ENCODE data around the gene MAP1LC3B. TPM values are rescaled to one million over a fixed set of nuclear protein-coding genes. Genes with fewer than 3 reads are reported as not detected.

Gene MAP1LC3B
- total RNA-seq, 6 experiments from 2014 or later, result 81.3 to 112 (median 85.4) TPM

DNA sequence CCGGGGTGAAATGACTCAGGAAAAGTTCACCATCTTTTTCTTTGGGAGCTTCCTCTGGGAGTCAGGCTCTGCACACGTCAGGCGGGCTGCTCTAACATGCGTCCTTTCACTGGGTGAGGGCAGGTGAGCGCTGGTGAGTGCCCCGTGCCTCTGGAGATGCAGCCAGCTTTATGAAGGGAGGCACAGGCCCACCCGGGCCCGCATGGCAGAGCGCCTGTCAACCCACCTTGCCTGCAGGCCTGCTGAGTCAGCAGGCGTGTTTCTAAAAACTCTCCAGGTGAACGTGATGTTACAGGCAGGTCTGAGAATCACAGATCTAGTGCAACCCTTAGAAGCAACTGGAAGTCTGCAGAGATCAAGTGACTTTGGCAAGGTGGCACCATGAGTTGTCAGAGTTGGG lies 18.4 kb downstream of the MAP1LC3B start:
- no peak overlapping the region for H3K4me3 Mint-ChIP-seq
- peaks cover 41% of the 10 kb centered on the region for H3K36me3 Mint-ChIP-seq (ENCODE audit: low read depth)
- no peak for DNase-seq
- H3K4me1 Mint-ChIP-seq (ENCODE audit: low read depth), result no peaks in the 10 kb centered on the region
- TF ChIP-seq CTCF (IDR thresholded peaks at IDR 0.05), result no peak
- no peaks in the 10 kb centered on the region; the same call in 1 of the 2 replicates for H3K27me3 Mint-ChIP-seq (ENCODE audit: insufficient read depth)
- H3K9me3 Mint-ChIP-seq, result no peaks in the 10 kb centered on the region
- no peak overlapping the region for H3K27ac Mint-ChIP-seq

- Mint-ChIP-seq H3K27me3 (ENCODE audit: insufficient read depth) (no peaks in the 10 kb centered on the region; the same call in 1 of the 2 replicates), H3K36me3 (ENCODE audit: low read depth) (peaks cover 40% of the 10 kb centered on the region)
Observed at GRCh38 chr16:87410968-87411367, 18.8 kb downstream of the MAP1LC3B start.

DNA sequence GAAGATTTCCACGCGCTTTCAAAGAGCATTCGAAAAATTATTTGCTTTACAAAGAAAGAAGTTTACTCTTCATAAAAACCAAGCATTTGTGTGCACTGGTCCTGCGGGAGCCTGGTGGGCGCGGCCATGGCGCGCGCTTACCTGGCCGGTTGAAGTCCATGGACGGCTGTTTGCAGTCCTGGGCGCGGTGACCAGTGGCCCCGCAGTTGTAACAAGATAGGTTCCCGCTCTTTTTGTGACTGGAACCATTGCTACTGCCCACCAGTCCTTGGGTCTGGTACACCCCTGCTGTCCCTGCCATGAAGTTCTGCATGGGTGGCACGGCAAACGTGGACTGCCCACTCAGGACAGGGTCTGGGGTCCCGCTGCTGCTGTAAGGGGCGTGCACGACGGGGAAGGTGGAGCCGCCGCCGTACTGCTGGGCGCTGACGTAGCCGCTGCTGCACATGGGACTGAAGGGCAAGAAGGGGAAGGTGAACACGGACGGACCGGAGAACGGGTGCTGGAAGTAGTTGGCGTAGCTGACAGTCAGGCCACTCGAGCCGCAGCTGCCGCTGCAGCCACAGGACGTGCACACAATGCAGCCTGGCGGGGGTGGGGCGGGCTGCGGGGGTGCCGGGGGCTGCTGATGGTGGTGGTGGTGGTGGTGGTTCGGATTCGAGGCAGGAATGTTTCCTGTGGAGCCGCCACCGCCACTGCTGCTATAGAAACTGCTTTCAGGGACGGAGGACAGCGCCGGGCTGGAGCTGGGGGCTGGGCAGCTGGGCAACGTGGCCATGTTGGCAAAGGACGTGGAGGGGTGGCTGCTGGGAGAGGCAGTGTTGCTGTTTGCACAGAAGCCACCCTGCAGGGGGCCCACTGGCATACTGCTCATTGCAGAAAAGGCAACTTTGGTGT lies 19.5 kb downstream of the MAP1LC3B start:
- Mint-ChIP-seq H3K9me3 (no peaks in the 10 kb centered on the region), H3K4me1 (ENCODE audit: low read depth) (no peaks in the 10 kb centered on the region), H3K36me3 (ENCODE audit: low read depth) (peaks cover 39% of the 10 kb centered on the region), H3K4me3 (no peak overlapping the region), H3K27ac (no peak overlapping the region), H3K27me3 (ENCODE audit: insufficient read depth) (no peaks in the 10 kb centered on the region; the same call in 1 of the 2 replicates)
- no peak for DNase-seq
- no peak for TF ChIP-seq CTCF (IDR thresholded peaks at IDR 0.05)

More at GRCh38 chr16:87410968-87411367, 18.8 kb downstream of the MAP1LC3B start:
- peak; percentile 46; the same call in 1 of the 2 replicates for TF ChIP-seq CTCF (IDR thresholded peaks at IDR 0.05)
- Mint-ChIP-seq H3K4me3 (no peak overlapping the region), H3K4me1 (ENCODE audit: low read depth) (no peaks in the 10 kb centered on the region), H3K27ac (no peak overlapping the region), H3K9me3 (no peaks in the 10 kb centered on the region)
- no peak for DNase-seq

DNA sequence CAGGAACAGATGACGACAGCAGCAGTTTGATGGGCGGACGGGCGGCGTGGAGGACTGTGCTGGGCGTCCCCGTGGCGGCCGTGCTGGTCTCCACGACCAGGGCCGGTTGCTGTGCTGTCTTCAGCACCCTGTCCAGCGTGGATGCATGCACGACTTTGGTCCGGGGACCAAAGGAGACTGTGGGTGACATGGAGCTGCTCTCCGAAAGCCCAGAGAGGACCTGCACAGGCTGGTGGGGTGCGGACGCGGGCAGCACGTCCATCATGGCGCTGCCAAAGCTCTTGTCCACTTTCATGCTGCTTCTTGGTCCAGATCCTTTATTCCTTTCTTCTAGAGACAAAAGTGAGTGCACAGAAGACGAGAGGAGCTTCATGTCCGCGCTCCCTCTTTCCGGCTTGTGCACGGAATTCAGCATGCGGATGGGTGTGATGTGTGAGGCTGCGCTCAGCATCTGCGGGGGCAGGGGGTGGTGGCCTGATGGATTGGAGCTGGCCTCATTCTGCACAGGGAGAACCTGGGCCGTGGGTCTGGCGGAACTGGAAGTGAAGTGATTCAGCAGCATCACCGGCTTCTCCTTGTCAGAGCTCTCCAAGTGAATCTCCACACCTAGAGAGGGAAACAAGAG lies 20.3 kb downstream of the MAP1LC3B start:
- Mint-ChIP-seq H3K36me3 (ENCODE audit: low read depth) (peaks cover 33% of the 10 kb centered on the region), H3K9me3 (no peaks in the 10 kb centered on the region), H3K27me3 (ENCODE audit: insufficient read depth) (no peaks in the 10 kb centered on the region; the same call in 1 of the 2 replicates), H3K4me1 (ENCODE audit: low read depth) (no peaks in the 10 kb centered on the region), H3K27ac (no peak overlapping the region), H3K4me3 (no peak overlapping the region)
- no peak for DNase-seq
- TF ChIP-seq CTCF (IDR thresholded peaks at IDR 0.05), result no peak

GRCh38 chr16:87412996-87413421 lies 20.9 kb downstream of the MAP1LC3B start:
- H3K36me3 Mint-ChIP-seq (ENCODE audit: low read depth), result peaks cover 28% of the 10 kb centered on the region
- no peak for TF ChIP-seq CTCF (IDR thresholded peaks at IDR 0.05)

More at GRCh38 chr16:87412996-87413421, 20.9 kb downstream of the MAP1LC3B start:
- Mint-ChIP-seq H3K27me3 (ENCODE audit: insufficient read depth) (peaks cover under 1% of the 10 kb centered on the region; the same call in 1 of the 2 replicates), H3K27ac (no peak overlapping the region), H3K4me3 (no peak overlapping the region), H3K9me3 (no peaks in the 10 kb centered on the region), H3K4me1 (ENCODE audit: low read depth) (no peaks in the 10 kb centered on the region)
- DNase-seq, result no peak

Measured in HFFc6 (cell line).